ENCODE data around the gene SNX27. TPM values are rescaled to one million over a fixed set of nuclear protein-coding genes. Genes with fewer than 3 reads are reported as not detected.

Gene SNX27
- total RNA-seq, 3 donors from 2014 or later (not counting 1 experiment from before 2014, with no cell fraction given), result 17.8 to 25.0 (median 23.7) TPM

DNA sequence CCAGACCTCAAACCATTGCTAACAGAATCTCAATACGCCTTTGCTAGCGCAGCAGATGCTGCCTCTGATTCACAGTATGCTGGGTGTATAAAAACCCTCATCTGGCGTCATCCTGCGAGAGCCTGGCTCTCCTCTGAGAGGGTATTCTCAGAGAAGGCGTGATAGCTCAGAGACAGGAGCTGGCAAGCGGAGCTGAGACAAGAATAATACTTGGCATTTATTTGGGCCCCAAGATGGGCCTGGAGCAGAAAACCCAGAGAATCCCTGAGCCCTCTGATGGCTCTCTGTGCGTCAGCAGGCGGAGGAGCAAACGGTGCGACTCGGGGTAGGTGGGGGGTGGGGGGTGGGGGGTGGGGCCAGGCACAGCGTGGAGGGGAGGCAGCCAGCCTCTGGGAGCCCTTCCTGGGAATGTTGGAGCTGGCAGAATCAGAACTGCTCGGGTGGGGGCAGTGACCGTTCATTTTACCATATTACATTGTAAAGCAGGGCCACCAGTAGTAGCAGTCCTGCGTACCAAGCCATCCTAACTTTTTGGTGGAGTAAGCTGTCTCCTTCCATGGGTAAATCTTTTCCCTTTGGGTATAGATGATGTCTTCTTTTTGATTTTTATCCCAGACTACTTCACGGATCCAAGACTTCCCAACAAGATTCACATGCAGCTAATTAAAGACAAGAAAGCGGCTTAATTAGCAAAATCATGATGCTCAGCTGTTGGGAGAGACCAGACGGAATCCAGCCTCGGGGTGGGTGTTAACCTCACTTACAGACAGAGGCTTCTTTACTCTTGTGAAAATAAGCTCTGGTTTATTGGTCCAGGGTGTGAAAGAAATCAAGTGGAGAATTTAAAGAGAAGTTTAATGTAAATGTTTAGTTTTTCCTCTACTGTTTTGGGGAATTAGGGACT is 116.6 kb downstream of the SNX27 start:
- Histone ChIP-seq H3K4me3 (ENCODE audit: low read length) (no peak overlapping the region), H3K9me3 (ENCODE audit: control insufficient read depth, insufficient read depth, low read length) (no peaks in the 10 kb centered on the region), H3K4me1 (ENCODE audit: control insufficient read depth, insufficient read depth, low read length) (no peaks in the 10 kb centered on the region), H3K27ac (ENCODE audit: low read length) (no peak overlapping the region), H3K27me3 (ENCODE audit: control insufficient read depth, insufficient read depth, low read length) (peaks cover 6% of the 10 kb centered on the region), H3K36me3 (ENCODE audit: control insufficient read depth, insufficient read depth, low read length) (no peaks in the 10 kb centered on the region)
- TF ChIP-seq, protein P1, sequence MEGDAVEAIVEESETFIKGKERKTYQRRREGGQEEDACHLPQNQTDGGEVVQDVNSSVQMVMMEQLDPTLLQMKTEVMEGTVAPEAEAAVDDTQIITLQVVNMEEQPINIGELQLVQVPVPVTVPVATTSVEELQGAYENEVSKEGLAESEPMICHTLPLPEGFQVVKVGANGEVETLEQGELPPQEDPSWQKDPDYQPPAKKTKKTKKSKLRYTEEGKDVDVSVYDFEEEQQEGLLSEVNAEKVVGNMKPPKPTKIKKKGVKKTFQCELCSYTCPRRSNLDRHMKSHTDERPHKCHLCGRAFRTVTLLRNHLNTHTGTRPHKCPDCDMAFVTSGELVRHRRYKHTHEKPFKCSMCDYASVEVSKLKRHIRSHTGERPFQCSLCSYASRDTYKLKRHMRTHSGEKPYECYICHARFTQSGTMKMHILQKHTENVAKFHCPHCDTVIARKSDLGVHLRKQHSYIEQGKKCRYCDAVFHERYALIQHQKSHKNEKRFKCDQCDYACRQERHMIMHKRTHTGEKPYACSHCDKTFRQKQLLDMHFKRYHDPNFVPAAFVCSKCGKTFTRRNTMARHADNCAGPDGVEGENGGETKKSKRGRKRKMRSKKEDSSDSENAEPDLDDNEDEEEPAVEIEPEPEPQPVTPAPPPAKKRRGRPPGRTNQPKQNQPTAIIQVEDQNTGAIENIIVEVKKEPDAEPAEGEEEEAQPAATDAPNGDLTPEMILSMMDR (IDR thresholded peaks at IDR 0.05), result no peak
- no peak overlapping the region for H3K4me3 Mint-ChIP-seq
- H3K9me3 Mint-ChIP-seq, result no peaks in the 10 kb centered on the region
- intact Hi-C loops (cut with micrococcal nuclease), result no loop called here
- H3K36me3 Mint-ChIP-seq, result no peaks in the 10 kb centered on the region
- no peaks in the 10 kb centered on the region for H3K4me1 Mint-ChIP-seq
- ATAC-seq (no peak), DNase-seq (no peak)
- WGBS (ENCODE audit: insufficient coverage), result 72% methylated on average over 17 of the region's 19 CpGs
- peaks cover 30 to 53% of the 10 kb centered on the region in 2 donors for H3K27me3 Mint-ChIP-seq (ENCODE audit: low read depth in 2 of 2)
- H3K27ac Mint-ChIP-seq, result no peak overlapping the region

DNA sequence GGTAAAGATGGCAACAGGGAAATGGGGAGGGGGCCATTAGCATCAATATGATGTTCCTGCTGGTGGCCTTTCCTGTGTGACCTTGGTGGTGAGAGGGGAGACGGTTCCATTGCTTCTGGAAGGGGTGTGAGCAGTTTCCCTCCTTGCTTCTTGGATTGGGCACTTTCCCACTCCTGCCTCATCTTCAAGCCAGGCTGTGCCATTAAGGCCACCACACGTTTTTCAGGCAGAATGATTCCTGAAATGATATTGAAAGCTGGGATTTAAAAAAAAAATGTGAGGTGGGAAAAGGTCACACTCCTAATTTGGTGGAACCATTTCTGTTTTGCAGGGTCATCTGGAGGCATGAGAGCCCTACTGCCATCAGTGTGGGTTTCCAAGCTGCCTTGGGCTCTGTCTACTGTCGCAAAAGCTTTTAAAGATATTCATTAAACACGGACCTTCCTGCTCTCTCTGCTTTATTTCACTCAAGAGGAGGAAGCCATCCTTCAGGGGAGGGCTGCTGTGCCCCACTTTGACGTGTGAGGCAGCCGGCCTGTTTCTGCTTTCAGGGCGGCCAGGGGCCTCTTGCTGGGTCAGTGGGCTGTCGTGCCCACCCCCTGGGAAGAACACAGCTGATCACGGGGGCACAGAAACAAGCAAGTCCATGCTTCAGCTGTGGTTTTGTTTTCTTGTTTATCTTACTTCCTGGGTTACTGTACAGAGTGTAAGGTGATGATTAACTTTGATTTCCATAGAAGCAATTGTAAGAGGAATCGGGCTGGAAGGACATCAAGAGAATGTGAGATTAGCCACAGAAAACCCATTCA is 117.5 kb downstream of the SNX27 start:
- Mint-ChIP-seq H3K4me1 (no peaks in the 10 kb centered on the region), H3K9me3 (no peaks in the 10 kb centered on the region), H3K27ac (no peak overlapping the region), H3K27me3 (ENCODE audit: low read depth in 2 of 2) (peaks cover 27 to 44% of the 10 kb centered on the region in 2 donors), H3K36me3 (no peaks in the 10 kb centered on the region), H3K4me3 (no peak overlapping the region)
- DNase-seq (no peak), ATAC-seq (no peak)
- Histone ChIP-seq H3K4me1 (ENCODE audit: control insufficient read depth, insufficient read depth, low read length) (no peaks in the 10 kb centered on the region), H3K27me3 (ENCODE audit: control insufficient read depth, insufficient read depth, low read length) (peaks cover 2% of the 10 kb centered on the region), H3K36me3 (ENCODE audit: control insufficient read depth, insufficient read depth, low read length) (no peaks in the 10 kb centered on the region), H3K4me3 (ENCODE audit: low read length) (no peak overlapping the region), H3K9me3 (ENCODE audit: control insufficient read depth, insufficient read depth, low read length) (no peaks in the 10 kb centered on the region), H3K27ac (ENCODE audit: low read length) (no peak overlapping the region)
- WGBS (ENCODE audit: insufficient coverage), result 65% methylated on average over 9 of the region's 10 CpGs
- intact Hi-C loops (cut with micrococcal nuclease), result no loop called here
- TF ChIP-seq, protein P1 (IDR thresholded peaks at IDR 0.05), result no peak

DNA sequence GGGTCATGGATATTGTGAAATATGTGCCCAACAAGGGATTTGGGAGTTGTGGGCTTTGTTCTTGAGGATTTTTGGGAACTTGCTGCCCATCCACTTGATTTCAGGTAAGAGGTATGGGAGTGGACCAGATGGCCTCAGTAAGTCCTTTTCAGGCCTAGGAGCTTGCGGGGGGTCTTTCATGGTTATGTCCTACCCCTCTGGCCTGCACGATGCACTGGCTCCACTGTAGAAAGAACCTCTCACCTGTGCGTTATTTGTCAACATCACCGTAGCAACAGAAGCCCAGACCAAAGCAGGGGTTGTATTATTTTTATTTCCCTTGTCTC is 118.1 kb downstream of the SNX27 start:
- H3K36me3 ChIP-seq (ENCODE audit: control insufficient read depth, insufficient read depth, low read length), result no peaks in the 10 kb centered on the region
- WGBS (ENCODE audit: insufficient coverage), result 86% methylated on average over 4 of the region's 4 CpGs
- Mint-ChIP-seq H3K36me3 (no peaks in the 10 kb centered on the region), H3K9me3 (no peaks in the 10 kb centered on the region), H3K27ac (no peak overlapping the region), H3K27me3 (ENCODE audit: low read depth in 2 of 2) (peaks cover 29 to 41% of the 10 kb centered on the region in 2 donors), H3K4me1 (no peaks in the 10 kb centered on the region), H3K4me3 (no peak overlapping the region)
- H3K4me3 ChIP-seq (ENCODE audit: low read length), result no peak overlapping the region
- ATAC-seq, result no peak
- no peaks in the 10 kb centered on the region for H3K4me1 ChIP-seq (ENCODE audit: control insufficient read depth, insufficient read depth, low read length)
- H3K27me3 ChIP-seq (ENCODE audit: control insufficient read depth, insufficient read depth, low read length), result peaks cover 2% of the 10 kb centered on the region
- intact Hi-C loops (cut with micrococcal nuclease), result loop anchor here (5.0 to 10.0 kb wide), 3 partner anchors 195 to 425 kb away; no protein-coding TSS in a partner anchor
- no peaks in the 10 kb centered on the region for H3K9me3 ChIP-seq (ENCODE audit: control insufficient read depth, insufficient read depth, low read length)
- DNase-seq, result no peak
- no peak overlapping the region for H3K27ac ChIP-seq (ENCODE audit: low read length)
- TF ChIP-seq, protein P1 (IDR thresholded peaks at IDR 0.05), result no peak

All from natural killer cell (primary cell).